GDM1 (cell line): ENCODE results near the gene HDAC11.
"Not testable (repeated sequence)": the region's sequence is repeated elsewhere in the genome, so short reads cannot be mapped to it uniquely, and the experiment has no call there.

Experiments used
- DNase-seq: peaks from one replicate; lab custom pipeline; 2025; lab: John Stamatoyannopoulos, UW

Gene HDAC11, protein sequence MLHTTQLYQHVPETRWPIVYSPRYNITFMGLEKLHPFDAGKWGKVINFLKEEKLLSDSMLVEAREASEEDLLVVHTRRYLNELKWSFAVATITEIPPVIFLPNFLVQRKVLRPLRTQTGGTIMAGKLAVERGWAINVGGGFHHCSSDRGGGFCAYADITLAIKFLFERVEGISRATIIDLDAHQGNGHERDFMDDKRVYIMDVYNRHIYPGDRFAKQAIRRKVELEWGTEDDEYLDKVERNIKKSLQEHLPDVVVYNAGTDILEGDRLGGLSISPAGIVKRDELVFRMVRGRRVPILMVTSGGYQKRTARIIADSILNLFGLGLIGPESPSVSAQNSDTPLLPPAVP

DNA sequence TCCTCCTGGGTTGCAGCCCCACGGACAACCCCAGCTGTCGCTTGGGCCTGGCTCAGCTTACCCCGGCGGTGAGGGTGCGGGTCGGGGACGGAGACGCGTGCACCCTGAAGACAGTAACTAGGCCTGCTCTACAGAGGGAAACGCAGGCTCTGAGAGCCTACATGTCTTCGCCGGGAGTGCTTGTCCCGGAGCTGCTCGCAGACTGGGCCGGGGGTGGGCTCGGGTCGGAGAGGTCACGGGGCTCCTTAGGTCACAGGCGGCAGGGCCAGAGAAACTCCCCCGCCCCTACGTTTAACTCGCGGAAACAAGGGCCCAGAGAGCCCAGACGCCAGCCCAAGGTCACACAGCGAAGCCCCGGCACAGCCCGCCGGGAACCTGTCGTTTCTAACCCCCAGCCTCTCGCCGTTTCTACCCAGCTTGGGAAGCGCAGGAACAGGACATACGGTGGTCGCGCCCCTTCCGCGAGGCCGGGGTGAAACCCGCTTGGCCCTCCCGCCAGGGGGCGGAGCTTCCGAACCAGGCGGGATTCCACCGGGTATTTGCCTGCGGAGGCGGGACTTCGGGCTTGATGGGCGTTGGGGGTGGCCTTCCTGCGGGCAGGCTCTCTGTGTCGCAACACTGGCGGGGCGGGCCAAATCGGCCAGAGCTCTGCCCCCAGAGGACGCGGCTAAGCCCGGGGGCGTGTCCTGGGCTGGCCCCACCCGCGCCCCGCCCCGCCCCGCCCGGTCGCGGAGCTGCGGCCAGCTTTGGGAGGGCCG, at the start of gene HDAC11:
Gene HDAC11 (plus strand): TSS at position 725 of the 758 bp plus-strand sequence. CDS start 42 bp downstream, outside the sequence.
- peak; percentile 95 for DNase-seq

DNA sequence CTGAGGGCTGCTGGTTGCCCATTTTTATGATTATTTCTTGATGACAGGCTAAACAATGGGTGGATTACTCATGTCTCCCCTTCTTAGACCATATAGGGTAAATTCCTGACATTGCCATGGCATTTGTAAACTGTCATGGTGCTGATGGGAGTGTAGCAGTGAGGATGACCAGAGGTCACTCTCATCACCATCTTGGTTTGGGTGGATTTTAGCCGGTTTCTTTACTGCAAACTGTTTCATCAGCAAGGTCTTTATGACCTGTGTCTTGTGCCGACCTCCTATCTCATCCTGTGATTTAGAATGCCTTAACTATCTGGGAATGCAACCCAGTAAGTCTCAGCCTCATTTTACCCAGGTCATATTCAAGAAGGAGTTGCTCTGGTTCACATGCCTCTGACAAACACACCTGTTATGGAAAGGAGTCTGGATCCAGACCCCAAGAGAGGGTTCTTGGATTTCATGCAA, 49.7 kb upstream of the HDAC11 start:
- DNase-seq: not testable (repeated sequence)

DNA sequence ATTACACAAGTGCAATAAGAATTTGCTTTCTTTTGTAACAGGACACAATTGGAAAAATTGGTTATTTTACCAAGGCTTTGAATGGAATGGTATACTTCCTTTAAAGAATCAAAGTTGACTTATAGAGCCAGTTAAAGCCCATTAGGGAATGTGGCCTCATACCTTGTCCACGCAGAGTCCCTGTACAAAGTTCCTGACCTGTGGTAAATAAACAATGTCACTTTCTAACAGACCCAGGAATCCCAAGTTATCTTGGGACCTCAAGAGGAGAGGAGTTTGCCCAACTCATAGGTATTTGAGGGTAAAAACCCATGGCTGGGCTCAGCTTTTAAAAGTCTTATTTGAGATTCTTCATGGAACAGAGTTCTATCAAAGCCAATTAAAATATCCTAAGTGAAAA, 48.0 kb upstream of the HDAC11 start:
- DNase-seq: no peak

DNA sequence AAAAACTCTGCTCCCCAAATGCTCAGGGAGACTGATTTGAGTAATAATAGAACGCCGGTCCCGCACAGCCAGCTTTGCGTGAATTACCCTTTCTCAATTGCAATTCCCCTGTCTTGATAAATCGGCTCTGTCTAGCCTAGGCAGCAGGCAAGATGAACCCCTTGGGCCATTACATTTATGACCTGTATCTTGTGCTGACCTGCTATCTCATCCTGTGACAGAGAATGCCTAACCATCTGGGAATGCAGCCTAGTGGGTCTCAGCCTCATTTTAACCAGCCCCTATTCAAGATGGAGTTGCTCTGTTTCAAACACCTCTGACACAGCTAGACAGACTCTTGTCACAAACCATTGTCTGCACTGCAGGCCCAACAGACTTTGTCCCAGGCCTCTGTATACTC, 46.2 kb upstream of the HDAC11 start:
- DNase-seq: no peak

DNA sequence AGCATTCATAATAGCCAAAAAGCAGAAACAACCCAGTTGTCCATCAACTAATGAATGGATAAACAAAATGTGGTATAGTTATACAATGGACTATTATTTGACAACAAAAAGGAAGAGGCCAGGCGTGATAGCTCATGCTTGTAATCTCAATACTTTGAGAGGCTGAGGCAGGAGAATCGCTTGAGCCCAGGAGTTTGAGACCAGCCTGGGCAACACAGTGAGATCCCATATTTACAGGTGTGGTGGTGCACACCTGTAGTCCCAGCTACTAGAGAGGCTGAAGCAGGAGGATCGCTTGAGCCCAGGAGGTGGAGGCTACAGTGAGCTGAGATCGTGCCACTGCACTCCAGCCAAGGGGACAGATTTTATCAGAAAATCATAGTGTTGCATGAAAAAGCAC, 43.9 kb upstream of the HDAC11 start:
- not testable (repeated sequence) for DNase-seq

DNA sequence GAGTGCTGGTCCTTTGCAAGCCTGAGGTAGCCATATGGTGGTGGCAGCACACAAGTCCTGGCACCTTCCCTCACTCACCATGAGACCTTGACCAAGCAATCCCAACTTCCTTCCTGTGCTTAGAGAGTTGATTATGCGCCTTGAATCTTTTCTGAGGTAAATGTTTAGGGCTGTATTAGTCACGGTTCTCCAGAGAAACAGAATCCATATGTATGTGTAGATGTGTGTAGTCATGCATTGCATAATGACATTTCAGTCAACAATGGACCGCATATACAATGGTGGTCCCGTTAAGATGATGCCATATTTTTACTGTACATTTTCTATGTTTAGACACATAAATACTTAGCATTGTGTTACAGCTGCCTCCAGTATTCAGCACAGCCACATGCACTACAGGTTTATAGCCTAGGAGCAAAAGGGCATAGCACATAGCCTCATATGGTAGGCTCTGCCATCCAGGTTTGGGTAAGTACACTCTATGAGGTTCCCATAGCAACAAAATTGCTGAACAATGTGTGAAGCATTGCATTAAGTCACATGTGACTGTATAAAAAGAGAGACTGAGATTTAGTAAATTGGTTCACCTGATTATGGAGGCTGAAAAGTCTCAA, 39.8 kb upstream of the HDAC11 start:
- DNase-seq: no peak

DNA sequence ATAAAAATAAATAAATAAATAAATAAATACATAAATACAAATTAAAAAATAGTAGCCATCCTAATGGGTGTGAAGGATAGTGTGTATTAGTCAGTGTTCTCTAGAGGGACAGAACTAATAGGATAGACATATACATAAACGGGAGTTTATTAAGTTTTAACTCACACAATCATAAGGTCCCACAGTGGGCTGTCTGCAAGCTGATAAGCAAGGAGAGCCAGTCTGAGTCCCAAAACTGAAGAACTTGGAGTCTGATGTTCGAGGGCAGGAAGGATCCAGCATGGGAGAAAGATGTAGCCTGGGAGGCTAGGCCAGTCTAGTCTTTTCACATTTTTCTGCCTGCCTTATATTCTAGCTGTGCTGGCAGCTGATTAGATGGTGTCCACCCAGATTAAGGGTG, 37.2 kb upstream of the HDAC11 start:
- not testable (repeated sequence) for DNase-seq

DNA sequence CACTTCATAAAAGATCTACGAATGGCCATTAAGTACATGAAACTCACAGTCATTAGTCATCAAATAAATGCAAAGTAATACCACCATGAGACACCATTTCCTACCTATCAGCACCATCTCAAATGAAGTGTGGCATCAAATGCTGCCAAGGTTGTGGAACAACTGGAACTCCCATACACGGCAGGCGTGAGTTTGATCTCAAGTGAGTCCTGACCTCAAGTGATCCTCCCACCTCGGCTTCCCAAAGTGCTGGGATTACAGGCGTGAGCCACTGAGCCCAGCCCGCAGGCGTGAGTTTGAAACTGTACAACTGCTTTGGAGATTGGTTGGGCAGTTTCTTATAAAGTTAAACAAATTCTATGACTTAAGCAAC, 28.8 kb upstream of the HDAC11 start:
- no peak for DNase-seq

DNA sequence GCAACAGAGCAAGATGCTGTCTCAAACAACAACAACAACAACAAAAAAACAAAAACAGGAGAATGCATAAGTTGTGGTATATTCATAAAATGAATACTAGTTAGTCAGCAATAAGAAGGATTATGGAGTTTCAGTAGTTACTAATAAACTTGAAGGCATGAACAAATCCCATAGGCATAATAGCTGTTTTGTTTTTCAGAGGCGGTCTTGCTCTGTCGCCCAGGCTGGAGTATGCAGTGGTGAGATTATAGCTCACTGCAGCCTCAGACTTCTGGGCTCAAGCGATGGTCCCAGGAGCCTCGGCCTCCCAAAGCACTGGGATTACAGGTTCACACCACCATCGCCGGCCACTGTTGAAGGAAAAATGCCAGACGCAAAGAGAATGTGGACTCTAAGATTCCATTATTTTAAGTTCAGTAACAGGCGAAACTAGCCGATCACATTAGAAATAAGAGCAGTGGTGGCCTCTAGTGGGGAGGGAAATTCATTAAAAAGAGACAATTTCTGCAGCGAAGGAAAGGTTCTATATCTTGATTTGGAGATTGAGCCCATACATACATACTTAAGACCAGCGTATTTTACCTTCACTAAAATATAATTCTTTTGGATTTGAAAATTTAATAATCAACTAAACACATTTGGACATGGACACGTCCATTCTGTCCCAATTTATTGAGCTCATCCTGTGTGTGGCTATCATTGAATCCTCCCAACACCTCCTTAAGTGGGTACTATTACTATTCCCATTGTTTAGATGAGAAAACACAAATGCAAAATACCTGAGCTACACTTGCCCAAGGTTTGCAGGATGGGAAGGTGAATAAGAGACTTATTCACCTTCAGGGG, 27.4 kb upstream of the HDAC11 start:
- peak; percentile 38 for DNase-seq

DNA sequence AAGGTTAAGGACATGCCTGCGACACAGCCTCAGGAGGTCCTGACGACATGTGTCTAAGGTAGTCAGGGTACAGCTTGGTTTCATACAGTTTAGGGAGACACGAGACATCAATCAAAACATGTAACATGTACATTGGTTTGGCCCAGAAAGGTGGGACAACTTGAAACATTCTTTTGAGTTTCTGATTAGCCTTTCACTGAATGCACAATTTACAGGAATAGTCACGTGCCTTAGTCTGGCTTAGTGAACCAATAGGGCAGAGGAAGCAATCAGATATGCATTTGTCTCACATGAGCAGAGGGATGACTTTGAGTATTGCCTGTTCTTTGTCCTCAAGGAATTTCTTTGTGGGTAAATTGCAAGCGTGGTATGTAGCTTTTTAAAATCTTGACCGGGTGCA, 24.5 kb upstream of the HDAC11 start:
- DNase-seq: no peak

DNA sequence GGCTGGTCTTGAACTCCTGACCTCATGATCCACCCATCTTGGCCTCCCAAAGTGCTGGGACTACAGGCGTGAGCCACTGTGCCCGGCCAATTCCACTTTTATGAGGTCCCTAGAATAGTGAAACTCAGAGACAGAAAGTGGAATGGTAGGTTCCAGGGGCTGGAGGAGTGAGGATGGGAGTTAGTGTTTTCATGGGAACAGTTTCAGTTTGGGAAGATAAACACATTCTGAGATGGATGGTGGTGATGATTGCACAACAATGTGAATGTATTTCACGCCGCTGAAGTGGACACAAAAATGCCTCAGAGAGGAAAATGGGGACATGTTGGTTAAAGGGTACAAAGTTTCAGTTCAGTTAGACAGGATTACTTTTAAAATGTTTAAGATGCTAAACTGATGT, 22.5 kb upstream of the HDAC11 start:
- no peak for DNase-seq

DNA sequence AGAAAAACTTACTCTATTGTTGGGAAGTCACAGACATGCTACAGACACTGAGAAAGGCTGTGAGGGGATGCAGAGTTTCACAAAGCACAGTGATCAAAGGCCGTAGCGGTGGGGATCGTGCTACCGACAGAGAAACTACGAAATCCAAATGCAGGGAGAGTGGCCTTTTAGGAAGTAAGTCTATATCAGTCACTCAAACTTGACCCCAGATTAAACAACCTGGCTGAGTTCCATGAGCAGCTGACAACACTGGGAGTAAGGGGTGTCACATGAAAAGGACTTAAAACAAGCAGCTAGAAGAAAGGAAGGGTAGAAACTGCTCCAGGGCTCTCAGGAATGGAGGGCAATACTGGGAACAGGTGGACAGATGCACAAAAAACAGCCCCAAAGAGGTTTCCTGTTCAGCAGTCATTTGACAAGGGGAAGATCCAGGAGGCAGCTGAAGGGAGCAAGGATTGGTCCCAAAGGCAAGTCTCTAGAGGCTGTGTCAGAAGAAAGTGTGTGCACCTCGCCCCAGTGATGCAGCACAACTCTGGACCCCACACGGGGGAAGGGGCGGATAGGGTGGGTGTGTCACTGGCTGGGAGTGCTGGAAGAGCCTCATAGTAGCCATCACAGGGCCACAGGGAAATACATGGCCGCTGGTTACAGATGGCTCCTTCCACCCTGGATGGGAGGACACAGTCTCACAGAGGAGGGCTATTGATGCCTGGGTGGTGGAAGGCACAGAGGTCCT, 20.3 kb upstream of the HDAC11 start:
- no peak for DNase-seq

DNA sequence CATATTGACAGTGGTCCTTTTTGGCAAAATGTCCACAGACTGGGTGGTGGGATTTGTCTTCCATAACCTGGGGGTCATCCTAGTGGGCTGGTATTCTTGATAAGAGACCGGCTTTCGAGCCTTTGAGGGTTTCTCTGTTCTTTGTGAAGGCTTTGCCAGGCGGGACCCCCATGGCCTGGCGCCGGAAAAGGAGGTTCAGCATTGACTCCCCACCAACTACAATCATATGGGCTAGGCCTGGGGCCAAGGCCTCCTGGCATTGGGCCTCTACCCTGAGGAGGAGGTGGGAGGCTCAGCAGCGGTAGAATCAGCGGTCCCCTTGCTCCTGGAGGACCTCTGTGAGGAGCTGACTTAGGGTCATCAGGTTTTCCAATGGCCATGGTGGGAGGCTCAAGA, 19.8 kb upstream of the HDAC11 start:
- DNase-seq: no peak

DNA sequence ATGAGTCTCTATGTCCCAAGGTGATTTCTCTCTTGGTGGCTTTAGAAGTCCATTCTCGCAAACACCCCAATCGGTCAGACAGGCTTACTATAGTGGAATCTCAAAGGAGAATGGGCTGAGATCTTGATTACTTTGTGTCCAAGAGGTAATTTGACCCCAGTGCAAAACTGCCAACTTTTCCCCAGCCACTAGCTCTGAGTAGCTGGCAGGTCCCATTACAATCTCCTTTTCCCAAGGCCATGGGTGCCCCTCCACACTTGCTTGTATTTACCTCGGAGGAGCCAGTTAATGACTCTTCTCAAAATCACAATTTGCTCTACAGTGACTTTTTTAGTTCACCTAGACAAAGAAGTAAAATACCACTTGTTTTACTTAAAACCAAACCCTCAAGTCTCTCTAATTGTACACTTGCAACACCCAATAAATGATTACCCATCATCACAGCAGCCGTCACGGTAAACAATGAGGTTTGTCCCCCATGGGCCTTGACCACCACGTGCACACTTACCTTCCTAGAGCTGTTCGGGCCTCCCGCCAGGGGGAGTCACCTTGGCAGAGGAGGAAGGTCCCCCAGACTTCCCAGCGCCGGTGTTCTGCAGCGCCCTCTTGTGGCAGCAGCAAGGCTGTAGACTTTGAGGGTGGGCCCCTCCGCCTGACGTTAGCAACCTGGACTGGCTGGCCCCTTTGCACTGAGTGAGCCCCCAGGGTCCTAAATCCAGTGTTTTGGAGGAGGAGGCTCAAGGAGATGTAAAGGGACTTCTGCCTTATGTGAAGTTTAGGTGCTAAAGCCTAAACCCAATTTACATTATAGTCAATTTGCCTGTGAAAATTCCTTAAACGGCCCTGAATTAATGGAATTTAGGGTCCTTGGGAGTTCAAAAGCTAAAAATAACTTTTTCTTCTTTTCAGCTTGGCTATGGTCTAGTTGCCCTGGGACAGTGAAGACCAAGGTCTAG, 18.7 kb upstream of the HDAC11 start:
- DNase-seq: peak; percentile 67

DNA sequence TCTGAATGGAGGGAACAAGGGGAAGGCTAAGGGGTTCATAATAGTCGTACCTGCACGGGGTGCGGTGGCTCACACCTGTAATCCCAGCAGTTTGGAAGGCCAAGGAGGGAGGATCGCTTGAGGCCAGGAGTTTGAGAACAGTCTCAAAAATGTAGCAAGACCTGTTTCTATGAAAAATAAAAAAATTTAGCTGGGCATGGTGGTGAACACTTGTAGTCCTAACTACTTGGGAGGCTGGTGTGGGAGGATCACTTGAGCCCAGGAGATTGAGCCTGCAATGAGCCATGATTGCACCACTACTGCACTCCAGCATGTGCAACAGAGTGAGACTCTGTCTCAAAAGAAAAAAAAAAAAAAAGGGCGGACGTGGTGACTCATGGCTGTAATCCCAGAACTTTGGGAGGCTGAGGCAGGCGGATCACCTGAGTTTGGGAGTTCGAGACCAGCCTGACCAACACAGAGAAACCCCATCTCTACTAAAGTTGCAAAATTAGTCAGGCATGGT, 17.9 kb upstream of the HDAC11 start:
- DNase-seq: no peak

DNA sequence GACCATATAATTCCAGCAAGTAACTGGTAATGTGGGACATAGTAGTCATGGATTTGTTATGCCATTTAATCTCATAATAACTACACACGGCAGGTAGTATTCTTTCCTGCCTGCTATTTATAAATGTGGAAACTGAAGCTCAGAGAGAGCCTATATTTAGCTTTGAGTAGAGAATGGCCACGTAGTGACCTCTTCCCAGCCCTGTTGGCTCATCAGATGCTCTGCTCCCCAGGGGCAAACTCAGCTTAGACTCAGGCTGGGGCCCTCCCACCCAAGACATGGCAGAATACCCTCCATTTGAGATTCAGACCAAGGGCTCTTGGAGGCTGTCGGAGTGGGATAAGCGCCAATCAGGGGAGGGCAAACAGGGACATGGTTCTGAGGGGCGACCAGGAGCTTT, 17.3 kb upstream of the HDAC11 start:
- no peak for DNase-seq

DNA sequence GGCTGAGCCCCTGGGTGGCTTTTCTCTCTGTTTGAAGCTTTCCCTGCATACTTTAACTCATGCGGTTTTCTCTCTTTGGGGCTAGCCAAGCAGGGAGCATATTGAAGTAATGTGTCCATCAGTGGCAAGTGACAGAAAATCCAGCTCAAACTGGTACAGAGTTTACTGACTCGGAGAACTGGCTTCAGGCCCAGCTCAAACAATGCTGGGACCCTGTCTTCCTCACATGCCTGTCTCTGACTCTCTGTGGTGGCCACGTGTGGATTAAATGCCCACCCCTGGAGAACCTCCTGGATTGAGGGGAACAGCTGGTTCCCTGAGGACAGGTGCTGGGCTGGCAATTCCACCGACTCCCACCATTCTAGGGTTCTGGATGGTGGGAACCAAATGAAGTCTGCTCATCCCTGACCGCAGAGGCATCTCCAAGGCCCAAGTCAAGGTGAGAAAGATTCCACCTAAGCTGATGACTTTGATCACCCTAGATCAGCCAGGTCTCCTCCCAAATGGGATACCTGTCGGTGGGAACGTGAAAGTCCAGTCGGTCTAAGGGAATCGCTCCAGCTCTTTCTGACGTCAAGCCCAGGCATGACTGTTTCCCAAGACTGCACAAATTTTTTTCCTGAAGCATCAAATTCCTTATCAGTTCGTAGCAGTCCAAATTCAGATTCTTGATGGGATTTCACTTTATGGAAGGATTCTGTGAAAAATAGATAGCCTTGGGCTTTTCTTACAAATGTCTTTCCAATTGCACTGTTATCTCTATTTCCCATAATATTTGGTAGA, 16.3 kb upstream of the HDAC11 start:
- DNase-seq: no peak

DNA sequence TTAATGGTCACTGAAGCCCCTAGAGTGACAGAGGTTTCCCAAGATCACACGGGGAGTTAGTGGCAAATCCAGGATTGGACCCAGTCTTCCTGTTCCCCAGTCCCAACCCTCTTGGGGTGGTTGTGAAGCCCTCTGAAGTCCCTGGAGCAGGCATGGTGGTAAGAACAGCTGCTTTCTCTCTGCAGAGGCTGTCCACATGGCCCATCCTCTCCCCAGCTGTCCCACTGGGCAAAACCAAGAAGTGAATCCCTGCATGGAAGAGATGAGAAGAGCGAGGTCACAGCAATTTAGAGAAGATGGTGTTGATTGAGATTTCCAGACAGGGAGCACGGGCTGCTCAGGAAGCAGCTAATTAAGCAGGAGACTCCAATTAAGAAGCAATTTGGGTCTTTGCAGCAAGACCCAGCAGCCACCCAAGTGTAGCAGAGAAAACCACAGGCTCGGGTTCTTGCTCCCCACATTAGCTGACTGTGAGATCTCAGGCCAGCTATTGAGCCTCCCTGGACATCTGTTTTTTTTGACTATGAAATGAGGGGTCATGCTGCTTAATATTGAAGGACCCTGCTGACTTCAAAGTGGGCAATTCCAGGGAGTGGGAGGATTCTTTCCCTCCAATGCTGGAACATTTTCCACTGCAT, 14.8 kb upstream of the HDAC11 start:
- DNase-seq: no peak

DNA sequence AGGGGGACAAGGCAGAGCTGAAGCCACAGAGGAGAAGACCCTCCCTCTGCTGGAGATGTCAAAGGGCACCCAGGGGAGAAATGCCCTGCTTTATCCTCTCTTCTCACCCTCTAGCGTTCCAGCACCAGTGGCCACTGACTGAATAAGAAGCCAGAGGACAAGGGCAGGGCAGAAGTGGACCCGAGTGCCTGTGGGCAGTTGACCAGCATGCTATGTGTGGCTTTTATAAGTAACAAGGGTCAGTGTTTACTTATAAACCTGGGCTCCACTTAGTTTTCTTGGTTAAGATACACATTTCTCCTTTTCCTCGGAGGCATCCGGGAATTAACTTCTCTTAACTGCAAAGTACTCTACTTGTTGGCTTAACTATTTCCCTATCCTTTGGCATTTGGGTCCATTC, 13.3 kb upstream of the HDAC11 start:
- DNase-seq: no peak
